ENCODE data around the gene COASY. TPM values are rescaled to one million over a fixed set of nuclear protein-coding genes. Genes with fewer than 3 reads are reported as not detected.
"Not testable (repeated sequence)": the region's sequence is repeated elsewhere in the genome, so short reads cannot be mapped to it uniquely, and the experiment has no call there.

The COASY gene
- polyA plus RNA-seq, 1 donor: 55.4 TPM

- DNase-seq: no peak
Measured at GRCh38 chr17:42529061-42529460, 32.9 kb upstream of the COASY start.

GRCh38 chr17:42530952-42531454 lies 30.9 kb upstream of the COASY start:
- DNase-seq: no peak

GRCh38 chr17:42531455-42532354 lies 30.2 kb upstream of the COASY start:
- no peak for DNase-seq

- DNase-seq: no peak
Measured at GRCh38 chr17:42535155-42536047, 26.5 kb upstream of the COASY start.

- DNase-seq: peak; percentile 86
Measured at GRCh38 chr17:42536048-42536371, 25.9 kb upstream of the COASY start, which contains the start of gene NAGLU. TSS of gene NAGLU (plus strand) at chr17:42536241. CDS start at chr17:42536273, 32 bp downstream.

- no peak for DNase-seq
Measured at GRCh38 chr17:42536372-42537155, 25.4 kb upstream of the COASY start.

- DNase-seq: no peak
Measured at GRCh38 chr17:42537156-42537805, 24.7 kb upstream of the COASY start.

- DNase-seq: no peak
Measured at GRCh38 chr17:42537826-42538451, 24.0 kb upstream of the COASY start.

- DNase-seq: no peak
Measured at GRCh38 chr17:42538482-42538881, 23.5 kb upstream of the COASY start.

GRCh38 chr17:42540558-42540957 lies 21.4 kb upstream of the COASY start:
- DNase-seq: not testable (repeated sequence)

GRCh38 chr17:42541041-42541833 lies 20.7 kb upstream of the COASY start:
- no peak for DNase-seq

- no peak for DNase-seq
Measured at GRCh38 chr17:42543190-42544079, 18.5 kb upstream of the COASY start.

GRCh38 chr17:42544874-42545283 lies 17.1 kb upstream of the COASY start:
- no peak for DNase-seq

GRCh38 chr17:42545755-42546505 lies 16.0 kb upstream of the COASY start:
- DNase-seq: not testable (repeated sequence)

GRCh38 chr17:42547001-42547461 lies 14.9 kb upstream of the COASY start:
- no peak for DNase-seq

- DNase-seq: no peak
Measured at GRCh38 chr17:42547698-42548069, 14.3 kb upstream of the COASY start.

- peak; percentile 72 for DNase-seq
Measured at GRCh38 chr17:42548070-42548837, 13.7 kb upstream of the COASY start.
